Measurements from ENCODE around the gene ANKS1B. TPM values are rescaled to one million over a fixed set of nuclear protein-coding genes. Genes with fewer than 3 reads are reported as not detected.

ANKS1B gene
- total RNA-seq, 6 experiments from 2014 or later = 0.31 to 0.66 (median 0.37) TPM

GRCh38 chr12:99766408-99766807 is 218.3 kb downstream of the ANKS1B start:
- Mint-ChIP-seq H3K4me1 (ENCODE audit: low read depth) (no peaks in the 10 kb centered on the region), H3K27me3 (ENCODE audit: insufficient read depth) (no peaks in the 10 kb centered on the region), H3K4me3 (no peak overlapping the region), H3K9me3 (peaks cover 5% of the 10 kb centered on the region; the same call in 1 of the 2 replicates), H3K27ac (no peak overlapping the region), H3K36me3 (ENCODE audit: low read depth) (no peaks in the 10 kb centered on the region)
- DNase-seq = no peak
- no peak for TF ChIP-seq CTCF (IDR thresholded peaks at IDR 0.05)

DNA sequence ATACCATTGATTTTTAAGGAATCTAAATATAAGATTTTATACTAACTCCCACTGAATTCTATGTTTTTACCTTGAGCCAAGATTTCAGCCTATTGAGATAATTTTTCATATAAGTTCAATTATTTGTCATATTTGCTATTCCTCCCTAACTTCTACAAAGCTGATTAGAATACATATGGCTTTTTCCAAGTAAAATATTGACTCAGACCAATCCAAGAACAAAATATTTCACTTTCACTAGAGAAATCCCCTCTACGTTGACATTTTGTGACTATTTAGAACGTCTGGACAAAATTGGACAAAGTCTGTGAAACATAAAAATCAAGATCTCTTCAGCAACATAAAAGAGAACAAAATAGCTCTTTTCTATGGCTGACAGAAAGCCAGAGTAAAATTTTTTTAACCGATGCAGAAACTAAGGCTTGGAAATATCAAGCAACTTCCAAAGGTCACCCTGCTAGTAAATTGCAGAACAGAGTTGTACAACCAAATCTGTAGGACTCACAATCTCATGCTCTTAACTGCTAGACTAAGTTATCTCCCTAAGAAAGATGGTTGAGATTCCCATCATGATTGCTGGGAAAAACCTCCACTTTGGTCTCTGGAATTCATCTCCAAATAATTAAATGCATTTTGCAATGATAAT is 219.1 kb downstream of the ANKS1B start:
- no peak for DNase-seq
- no peak for TF ChIP-seq CTCF (IDR thresholded peaks at IDR 0.05)
- no peaks in the 10 kb centered on the region for H3K36me3 Mint-ChIP-seq (ENCODE audit: low read depth)
- H3K4me3 Mint-ChIP-seq = no peak overlapping the region
- no peaks in the 10 kb centered on the region for H3K4me1 Mint-ChIP-seq (ENCODE audit: low read depth)
- no peaks in the 10 kb centered on the region for H3K27me3 Mint-ChIP-seq (ENCODE audit: insufficient read depth)
- peaks cover 11% of the 10 kb centered on the region for H3K9me3 Mint-ChIP-seq
- no peak overlapping the region for H3K27ac Mint-ChIP-seq

DNA sequence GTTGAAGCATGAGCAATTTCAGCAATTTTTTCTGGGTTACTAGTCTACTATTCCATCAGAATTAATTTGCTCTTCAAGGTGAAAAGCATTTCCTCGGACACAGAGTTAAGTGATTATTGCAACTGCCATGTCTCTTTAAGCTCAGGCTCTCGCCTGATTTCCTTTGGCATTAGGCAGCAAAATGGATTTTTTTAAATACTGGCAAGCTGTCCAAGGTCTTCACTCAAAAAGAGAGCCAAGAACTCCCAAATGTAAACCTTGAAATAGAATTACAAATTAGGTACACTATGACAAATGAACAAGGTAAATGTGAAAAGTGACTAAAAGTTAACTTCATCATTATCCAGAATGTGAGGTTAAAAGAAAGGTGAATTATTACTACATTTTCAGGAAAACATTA is 225.3 kb downstream of the ANKS1B start:
- TF ChIP-seq CTCF (IDR thresholded peaks at IDR 0.05) = no peak
- no peaks in the 10 kb centered on the region for H3K27me3 Mint-ChIP-seq (ENCODE audit: insufficient read depth)
- no peak overlapping the region for H3K4me3 Mint-ChIP-seq
- H3K36me3 Mint-ChIP-seq (ENCODE audit: low read depth) = no peaks in the 10 kb centered on the region
- H3K4me1 Mint-ChIP-seq (ENCODE audit: low read depth) = no peaks in the 10 kb centered on the region
- H3K9me3 Mint-ChIP-seq = peaks cover 23% of the 10 kb centered on the region
- no peak for DNase-seq
- H3K27ac Mint-ChIP-seq = no peak overlapping the region

GRCh38 chr12:99758997-99759396 is 225.7 kb downstream of the ANKS1B start:
- Mint-ChIP-seq H3K27ac (no peak overlapping the region), H3K4me1 (ENCODE audit: low read depth) (no peaks in the 10 kb centered on the region), H3K9me3 (peaks cover 28% of the 10 kb centered on the region), H3K4me3 (no peak overlapping the region), H3K36me3 (ENCODE audit: low read depth) (no peaks in the 10 kb centered on the region), H3K27me3 (ENCODE audit: insufficient read depth) (peaks cover under 1% of the 10 kb centered on the region; the same call in 1 of the 2 replicates)
- no peak for TF ChIP-seq CTCF (IDR thresholded peaks at IDR 0.05)
- no peak for DNase-seq

- Mint-ChIP-seq H3K4me3 (no peak overlapping the region), H3K27me3 (ENCODE audit: insufficient read depth) (peaks cover 1% of the 10 kb centered on the region; the same call in 1 of the 2 replicates), H3K27ac (no peak overlapping the region), H3K4me1 (ENCODE audit: low read depth) (no peaks in the 10 kb centered on the region), H3K9me3 (peaks cover 28% of the 10 kb centered on the region), H3K36me3 (ENCODE audit: low read depth) (no peaks in the 10 kb centered on the region)
- DNase-seq = no peak
- TF ChIP-seq CTCF (IDR thresholded peaks at IDR 0.05) = no peak
Measured at GRCh38 chr12:99752740-99753139, 232.0 kb downstream of the ANKS1B start.
